GM18526 (cell line): ENCODE data around the gene CEPT1.

Source experiments
- POLR2A ChIP-seq: IDR thresholded peaks from 3 replicates; pipeline ENCODE4 v1.6.1; 2011; ENCODE audit not compliant: insufficient read length; ENCODE audit errors: extremely low read depth

Gene CEPT1

GRCh38 chr1:111139956-111140679, at the start of gene CEPT1, which contains the start of gene DRAM2:
CEPT1 (plus strand) TSS chr1:111140223; CDS start chr1:111147715, 7,492 bp downstream.
DRAM2 (minus strand) TSS chr1:111140093; CDS start chr1:111131554, 8,539 bp downstream.
- TF ChIP-seq POLR2A: peak; percentile 85

DNA sequence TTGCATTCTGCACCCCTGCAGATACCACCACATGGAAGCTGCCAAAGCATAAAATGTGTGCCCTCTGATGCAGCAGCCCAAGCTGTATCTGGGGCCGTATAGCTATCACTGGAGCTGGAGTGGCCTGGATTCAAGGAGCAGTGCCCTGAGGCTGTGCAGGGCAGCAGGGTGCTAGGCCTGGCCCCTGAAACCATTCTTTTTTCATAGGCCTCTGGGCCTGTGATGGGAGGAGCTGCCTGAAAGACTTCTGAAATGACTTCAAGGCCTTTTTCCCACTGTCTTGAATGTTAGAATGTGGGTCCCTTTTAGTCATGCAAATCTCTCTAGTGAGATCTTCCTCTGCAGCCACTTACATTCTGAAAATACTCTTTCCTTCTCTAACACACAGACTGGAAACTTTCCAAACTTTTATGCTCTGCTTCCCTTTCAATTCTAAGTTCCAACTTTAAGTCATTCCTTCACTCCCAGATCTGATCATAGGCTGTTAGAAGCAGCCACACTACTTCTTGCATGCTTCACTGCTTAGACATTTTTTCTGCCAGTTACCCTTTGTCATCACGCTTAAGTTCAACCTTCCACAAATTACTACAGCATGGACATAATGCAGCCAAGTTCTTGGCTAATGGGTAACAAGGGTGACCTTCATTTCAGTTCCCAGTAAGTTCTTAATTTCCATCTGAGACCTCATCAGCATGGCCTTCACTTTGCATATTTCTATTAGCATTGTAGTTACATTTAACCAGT, 42.5 kb upstream of the CEPT1 start:
- no peak for TF ChIP-seq POLR2A

- TF ChIP-seq POLR2A: no peak
Observed at GRCh38 chr1:111099289-111099688, 40.7 kb upstream of the CEPT1 start.

DNA sequence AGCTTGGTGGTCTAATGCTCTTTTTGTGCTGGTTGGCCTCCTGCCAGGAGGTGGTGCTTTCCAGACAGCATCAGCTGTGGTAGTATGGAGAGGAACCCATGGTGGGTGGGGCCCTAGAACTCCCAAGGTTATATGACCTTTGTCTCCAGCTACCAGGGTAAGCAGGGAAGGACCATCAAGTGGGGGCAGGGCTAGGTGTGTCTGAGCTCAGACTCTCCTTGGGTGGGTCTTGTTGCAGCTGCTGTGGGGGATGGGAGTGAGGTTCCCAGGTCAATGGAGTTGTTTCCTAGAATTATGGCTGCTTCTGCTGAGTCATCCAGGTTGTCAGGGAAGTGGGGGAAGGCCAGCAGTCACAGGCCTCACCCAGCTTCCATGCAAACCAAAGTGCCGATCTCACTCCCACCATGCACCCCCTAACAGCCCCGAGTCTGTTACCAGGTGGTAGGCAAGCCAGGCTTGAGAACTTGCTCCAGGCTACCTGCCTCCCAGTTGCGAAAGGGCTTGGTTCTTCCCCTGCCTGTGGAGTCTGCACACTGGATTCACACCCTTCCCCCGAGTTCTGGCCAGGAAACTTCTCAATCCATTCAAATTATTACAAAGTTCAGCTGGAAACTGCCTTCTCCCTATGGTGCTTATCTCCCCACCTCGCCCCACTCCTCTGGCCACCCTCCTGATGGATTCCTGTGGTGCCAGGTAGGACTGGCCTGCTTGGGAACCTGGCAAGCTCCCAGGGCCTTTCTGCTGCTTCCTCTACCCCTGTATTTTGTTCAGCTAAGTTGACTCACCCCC, 38.0 kb upstream of the CEPT1 start:
- no peak for TF ChIP-seq POLR2A

DNA sequence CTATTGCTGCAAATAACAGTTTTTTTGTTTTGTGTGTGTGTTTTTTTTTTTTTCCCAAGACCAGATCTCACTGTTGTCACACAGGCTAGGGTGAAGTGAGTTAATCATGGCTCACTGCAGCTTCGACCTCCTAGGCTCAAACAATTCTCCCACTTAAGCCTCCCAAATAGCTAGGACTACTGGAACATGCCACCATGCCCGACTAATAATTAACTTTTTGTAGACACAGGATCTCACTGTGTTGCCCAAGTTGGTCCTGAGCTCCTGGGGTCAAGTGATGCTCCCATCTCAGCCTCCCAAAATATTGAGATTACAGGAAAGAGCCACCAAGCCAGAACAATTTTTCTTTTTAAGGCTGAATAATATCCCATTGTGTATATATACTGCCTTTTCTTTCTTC, 35.0 kb upstream of the CEPT1 start:
- no peak for TF ChIP-seq POLR2A

DNA sequence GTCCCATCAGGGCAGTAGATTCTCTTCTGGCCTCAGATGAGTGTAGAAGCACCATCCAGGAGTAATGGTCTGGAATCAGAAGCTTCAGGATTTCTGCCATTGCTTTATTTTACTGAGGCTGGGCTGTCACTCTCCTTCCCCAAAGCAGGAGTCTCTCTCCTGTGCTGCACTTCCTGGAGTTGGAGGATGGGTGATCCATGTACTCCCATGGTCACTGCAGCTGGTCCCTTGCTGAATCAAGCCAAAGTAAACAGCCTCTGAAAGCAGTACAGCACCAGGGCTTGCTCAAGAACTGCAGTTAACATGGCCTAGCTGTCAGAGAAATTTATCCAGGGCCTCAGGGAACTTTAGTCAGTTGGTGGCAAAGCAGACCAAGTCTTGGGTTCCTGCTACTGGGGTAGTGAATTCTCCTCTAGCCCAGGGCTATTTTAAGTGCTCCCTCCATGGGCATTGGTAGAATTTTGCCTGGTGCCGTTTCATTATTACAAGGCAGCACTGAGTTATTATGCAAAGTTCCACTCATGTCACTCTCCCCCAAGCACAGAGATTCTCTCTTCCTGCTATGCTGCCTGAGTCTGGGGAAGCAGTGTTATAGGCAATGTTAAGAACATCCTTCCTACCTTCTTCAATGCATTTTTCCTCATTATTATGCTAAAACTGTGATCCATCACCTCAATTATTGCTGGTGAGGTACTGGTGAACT, 29.7 kb upstream of the CEPT1 start:
- no peak for TF ChIP-seq POLR2A

GRCh38 chr1:111116496-111116895, 23.5 kb upstream of the CEPT1 start:
- TF ChIP-seq POLR2A: no peak

DNA sequence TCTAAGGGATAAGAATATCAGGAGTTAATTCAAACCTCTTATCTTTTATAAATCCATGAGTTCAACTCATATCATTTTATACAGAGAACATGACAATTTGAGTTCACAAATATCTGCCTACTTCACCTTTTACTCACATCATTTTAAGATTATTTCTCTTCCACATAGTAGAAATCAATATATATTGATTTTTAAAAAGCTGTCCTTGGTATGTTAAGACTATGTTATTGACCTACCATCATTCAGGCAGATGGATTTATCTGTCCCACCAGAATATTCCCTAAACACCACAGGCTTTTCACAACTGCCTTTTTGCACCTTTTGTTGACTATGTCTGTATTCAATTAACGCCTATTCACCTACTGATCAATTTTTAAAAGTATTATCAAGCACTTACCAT, 13.7 kb upstream of the CEPT1 start:
- TF ChIP-seq POLR2A: no peak

DNA sequence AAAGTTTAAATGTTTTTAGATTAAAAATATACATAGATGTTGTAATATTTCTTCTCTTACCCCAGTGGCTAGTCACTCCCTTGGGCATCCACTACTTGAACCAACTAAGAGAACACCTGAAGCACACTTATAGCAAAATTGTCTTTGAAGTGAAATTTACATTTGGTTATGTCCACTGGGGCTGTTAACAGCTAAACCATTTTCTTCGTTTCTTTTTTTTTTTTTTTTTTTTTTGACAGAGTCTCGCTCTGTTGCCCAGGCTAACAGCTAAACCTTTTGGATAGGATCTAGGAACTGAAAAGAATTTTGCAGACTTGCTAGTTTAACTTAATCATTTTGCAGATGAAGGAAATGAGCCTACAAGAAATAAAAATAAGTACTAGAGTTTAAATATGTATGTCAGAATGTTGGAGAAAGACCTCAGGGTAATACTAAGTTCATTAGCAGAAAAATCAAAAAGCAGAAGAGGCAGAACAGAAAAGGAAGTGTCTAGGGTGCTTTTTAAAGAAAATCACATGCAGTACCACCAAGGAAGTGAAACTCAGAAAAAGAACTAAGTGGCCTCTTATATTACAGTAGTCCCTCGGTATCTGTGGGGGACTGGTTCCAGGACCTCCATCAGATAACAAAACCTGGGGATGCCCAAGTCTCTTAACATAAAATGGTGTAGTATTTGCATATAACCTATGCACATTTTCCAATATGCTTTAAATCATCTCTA, 11.9 kb upstream of the CEPT1 start:
- TF ChIP-seq POLR2A: no peak

GRCh38 chr1:111129376-111129775, 10.6 kb upstream of the CEPT1 start:
- no peak for TF ChIP-seq POLR2A

DNA sequence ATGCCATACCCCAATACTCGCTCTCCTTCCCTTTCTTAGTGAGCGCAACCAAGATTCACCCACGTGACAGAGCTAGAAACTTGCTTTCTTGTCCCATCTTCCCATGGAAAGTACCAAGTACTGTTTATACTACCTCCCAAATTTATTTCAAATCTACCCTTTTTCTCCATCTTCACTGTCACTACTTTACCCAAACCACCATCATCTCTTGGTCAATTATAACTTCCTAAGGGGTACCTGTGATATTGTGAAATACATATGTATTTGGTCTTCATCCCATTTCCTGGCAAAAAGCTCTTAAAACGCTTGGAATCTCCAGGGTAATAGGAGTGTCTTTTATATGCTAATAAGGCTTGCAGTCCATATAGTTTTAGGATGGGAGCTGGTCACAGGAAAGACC, 8.3 kb upstream of the CEPT1 start:
- no peak for TF ChIP-seq POLR2A

DNA sequence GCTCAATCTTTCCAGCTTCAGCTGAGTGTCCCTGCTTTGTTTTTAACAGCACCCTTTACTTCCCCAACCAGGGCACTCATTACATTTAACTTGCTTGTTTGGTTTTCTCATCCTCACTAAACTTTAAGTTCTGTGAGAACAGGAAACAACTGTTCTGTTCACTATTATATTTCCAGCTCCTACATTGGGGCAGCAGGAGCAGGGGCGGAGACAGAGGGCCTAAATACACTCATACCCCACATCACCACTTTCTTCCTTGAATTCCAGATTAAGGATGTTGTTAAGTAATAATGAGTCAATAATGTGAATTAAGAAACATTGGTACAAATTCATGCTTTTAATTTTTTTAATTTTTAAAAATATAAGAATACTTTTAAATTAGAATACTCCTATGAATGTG, 6.2 kb upstream of the CEPT1 start:
- TF ChIP-seq POLR2A: no peak

DNA sequence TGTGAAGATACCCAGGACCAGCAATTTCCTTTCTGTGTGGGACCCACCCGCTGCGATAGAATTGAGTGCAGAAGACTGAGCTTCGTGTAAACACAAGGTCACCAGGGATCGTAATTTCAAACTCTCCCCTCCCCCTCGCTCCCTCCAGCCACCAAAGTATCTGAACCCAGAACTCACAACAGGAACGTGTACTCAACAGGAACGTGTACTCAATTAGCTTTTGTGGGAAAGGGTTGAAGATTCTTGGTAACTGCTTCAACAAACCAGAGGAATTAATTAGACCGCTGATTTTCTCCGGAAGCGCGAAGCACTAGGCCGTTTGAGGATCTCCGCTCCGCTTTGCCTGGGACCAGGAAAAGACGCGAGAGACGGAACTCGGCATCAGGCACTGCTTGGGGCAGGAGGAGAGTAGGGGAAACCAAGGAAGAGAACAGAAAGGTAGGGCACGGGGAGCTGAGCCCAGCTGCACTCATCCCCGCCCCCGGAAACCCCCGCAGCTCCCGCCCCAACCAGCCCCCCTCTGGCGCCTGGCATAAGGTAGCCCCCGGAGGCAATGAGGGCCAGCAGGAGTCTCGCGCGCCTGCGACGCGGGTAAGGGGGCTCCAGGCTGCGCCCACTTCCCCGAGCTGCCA, 583 bp upstream of the CEPT1 start:
- TF ChIP-seq POLR2A: peak; percentile 10

GRCh38 chr1:111140680-111140967, 601 bp downstream of the CEPT1 start:
- TF ChIP-seq POLR2A: no peak
